22Rv1 (cell line): ENCODE measurements around the gene ADAMTS16.

ENCODE experiments used
- H3K27ac ChIP-seq: fragments of 450-650 bp; 2 replicates; pipeline ENCODE4 v1.5.1; 2017
- CTCF ChIP-seq: fragments of 450-650 bp; IDR thresholded peaks from 2 replicates; pipeline ENCODE4 v1.5.1; 2017; ENCODE audit warnings: mild to moderate bottlenecking
- ZFX ChIP-seq: fragments of 450-650 bp; IDR thresholded peaks from 2 replicates; pipeline ENCODE4 v1.6.1; 2017; ENCODE audit warnings: antibody characterized with exemption, borderline replicate concordance

Gene ADAMTS16

GRCh38 chr5:5139777-5140478 is at the start of gene ADAMTS16:
TSS of gene ADAMTS16 (plus strand) at chr5:5140330. CDS start at chr5:5140468, 138 bp downstream.
- TF ChIP-seq ZFX: no peak
- H3K27ac ChIP-seq: no peak within 1 kb of the TSS

- H3K27ac ChIP-seq: no peak overlapping the region
- TF ChIP-seq CTCF (no peak), ZFX (no peak)
These were observed 48.0 kb upstream of the ADAMTS16 start for GRCh38 chr5:5092149-5092548.

GRCh38 chr5:5100635-5101034 is 39.5 kb upstream of the ADAMTS16 start:
- TF ChIP-seq CTCF (no peak), ZFX (no peak)
- no peak overlapping the region for H3K27ac ChIP-seq

GRCh38 chr5:5101676-5102075 is 38.5 kb upstream of the ADAMTS16 start:
- H3K27ac ChIP-seq: no peak overlapping the region
- TF ChIP-seq ZFX (no peak), CTCF (no peak)

- H3K27ac ChIP-seq: no peak overlapping the region
- TF ChIP-seq CTCF (no peak), ZFX (no peak)
These were observed 36.9 kb upstream of the ADAMTS16 start for GRCh38 chr5:5103245-5103644.

GRCh38 chr5:5104550-5104949 is 35.6 kb upstream of the ADAMTS16 start:
- no peak overlapping the region for H3K27ac ChIP-seq
- no peak for TF ChIP-seq CTCF
- TF ChIP-seq ZFX: no peak

- H3K27ac ChIP-seq: no peak overlapping the region
- TF ChIP-seq ZFX (no peak), CTCF (no peak)
These were observed 34.6 kb upstream of the ADAMTS16 start for GRCh38 chr5:5105531-5105930.

- no peak overlapping the region for H3K27ac ChIP-seq
- TF ChIP-seq CTCF: no peak
- no peak for TF ChIP-seq ZFX
These were observed 23.2 kb upstream of the ADAMTS16 start for GRCh38 chr5:5116956-5117355.
